SK-N-SH treated with all-trans-retinoic acid at 6 μM for 48 hours (cell line): ENCODE results near the gene ORC6.

ENCODE experiments used
- ATAC-seq: fragments of 200-7000 bp; cut with Tn5 transposase; 3 replicates; pipeline ENCODE4 v1.9.1; 2020; ENCODE audit warnings: mild to moderate bottlenecking, moderate library complexity
- ARNTL ChIP-seq: fragments of 450-650 bp; formaldehyde crosslinking; IDR thresholded peaks from 2 replicates; pipeline ENCODE4 v1.5.0; 2020; ENCODE audit warnings: low read depth, mild to moderate bottlenecking, moderate library complexity, borderline replicate concordance
- BACH2 ChIP-seq: fragments of 250-450 bp; sonication (Bioruptor Pico); IDR thresholded peaks from 2 replicates; pipeline ENCODE4 v1.9.0; 2021; ENCODE audit warnings: mild to moderate bottlenecking, borderline replicate concordance
- CREB5 ChIP-seq: fragments of 250-450 bp; sonication (Bioruptor Pico); IDR thresholded peaks from 2 replicates; pipeline ENCODE4 v1.5.1; 2020; ENCODE audit warnings: low read depth, mild to moderate bottlenecking, moderate library complexity
- CSDC2 ChIP-seq: fragments of 250-450 bp; sonication (Bioruptor Pico); IDR thresholded peaks from 2 replicates; pipeline ENCODE4 v1.5.0; 2020; ENCODE audit warnings: mild to moderate bottlenecking, moderate library complexity
- CSRNP3 ChIP-seq: fragments of 250-450 bp; sonication (Bioruptor Pico); IDR thresholded peaks from 2 replicates; pipeline ENCODE4 v1.5.1; 2021; ENCODE audit warnings: mild to moderate bottlenecking, moderate library complexity
- ESRRG ChIP-seq: fragments of 250-450 bp; sonication (Bioruptor Pico); IDR thresholded peaks from 2 replicates; pipeline ENCODE4 v1.6.1; 2021; ENCODE audit warnings: mild to moderate bottlenecking
- GLIS3 ChIP-seq: fragments of 250-450 bp; sonication (Bioruptor Pico); IDR thresholded peaks from 2 replicates; pipeline ENCODE4 v1.5.0; 2020; ENCODE audit warnings: mild to moderate bottlenecking, moderate library complexity
- ISL1 ChIP-seq: fragments of 250-450 bp; sonication (Bioruptor Pico); IDR thresholded peaks from 2 replicates; pipeline ENCODE4 v2.1.2; 2022; ENCODE audit warnings: mild to moderate bottlenecking, moderate library complexity
- OSR1 ChIP-seq: fragments of 250-450 bp; sonication (Bioruptor Pico); IDR thresholded peaks from 2 replicates; pipeline ENCODE4 v1.8.0; 2022; ENCODE audit warnings: moderate library complexity, mild to moderate bottlenecking, inconsistent platforms
- PATZ1 ChIP-seq: fragments of 250-450 bp; sonication (Bioruptor Pico); IDR thresholded peaks from 2 replicates; pipeline ENCODE4 v1.8.0; 2020; ENCODE audit warnings: mild to moderate bottlenecking, moderate library complexity, borderline replicate concordance
- POU6F1 ChIP-seq: fragments of 250-450 bp; sonication (Bioruptor Pico); IDR thresholded peaks from 2 replicates; pipeline ENCODE4 v1.8.0; 2021; ENCODE audit warnings: low read depth, mild to moderate bottlenecking, moderate library complexity, borderline replicate concordance
- PPARA ChIP-seq: fragments of 250-450 bp; sonication (Bioruptor Pico); IDR thresholded peaks from 2 replicates; pipeline ENCODE4 v1.5.0; 2020; ENCODE audit warnings: mild to moderate bottlenecking, borderline replicate concordance
- RARB ChIP-seq: fragments of 250-450 bp; sonication (Bioruptor Pico); IDR thresholded peaks from 2 replicates; pipeline ENCODE4 v1.8.0; 2021; ENCODE audit warnings: mild to moderate bottlenecking, moderate library complexity
- SNAI2 ChIP-seq: fragments of 250-450 bp; sonication (Bioruptor Pico); IDR thresholded peaks from 2 replicates; pipeline ENCODE4 v1.5.0; 2020; ENCODE audit warnings: mild to moderate bottlenecking, moderate library complexity
- TSHZ2 ChIP-seq: fragments of 250-450 bp; sonication (Bioruptor Pico); IDR thresholded peaks from 2 replicates; pipeline ENCODE4 v1.5.0; 2020; ENCODE audit warnings: mild to moderate bottlenecking, moderate library complexity
- ZC3H10 ChIP-seq: fragments of 250-450 bp; sonication (Bioruptor Pico); IDR thresholded peaks from 2 replicates; pipeline ENCODE4 v1.5.1; 2021; ENCODE audit warnings: mild to moderate bottlenecking, moderate library complexity
- ZFP3 ChIP-seq: fragments of 250-450 bp; sonication (Bioruptor Pico); IDR thresholded peaks from 2 replicates; pipeline ENCODE4 v1.5.0; 2020; ENCODE audit warnings: mild to moderate bottlenecking, moderate library complexity
- ZFP30 ChIP-seq: fragments of 450-650 bp; formaldehyde crosslinking; IDR thresholded peaks from 2 replicates; pipeline ENCODE4 v1.5.0; 2022; ENCODE audit warnings: mild to moderate bottlenecking, moderate library complexity
- ZNF565 ChIP-seq: fragments of 450-650 bp; formaldehyde crosslinking; conservative IDR thresholded peaks from 2 replicates; pipeline ENCODE4 v1.5.0; 2020; ENCODE audit warnings: low read depth, mild to moderate bottlenecking, moderate library complexity
- ZNF70 ChIP-seq: fragments of 450-650 bp; formaldehyde crosslinking; IDR thresholded peaks from 2 replicates; pipeline ENCODE4 v1.5.0; 2020; ENCODE audit warnings: mild to moderate bottlenecking, moderate library complexity
- ZNF8 ChIP-seq: fragments of 450-650 bp; formaldehyde crosslinking; IDR thresholded peaks from 2 replicates; pipeline ENCODE4 v1.5.0; 2020; ENCODE audit warnings: mild to moderate bottlenecking, moderate library complexity

The ORC6 gene

GRCh38 chr16:46701615-46702014, 12.2 kb downstream of the ORC6 start:
- TF ChIP-seq ARNTL (CRISPR knock-in tag) (no peak), SNAI2 (CRISPR knock-in tag) (no peak), GLIS3 (CRISPR knock-in tag) (no peak), PATZ1 (CRISPR knock-in tag) (no peak), ZNF8 (CRISPR knock-in tag) (no peak), BACH2 (CRISPR knock-in tag) (no peak), ESRRG (CRISPR knock-in tag) (no peak)
- TF ChIP-seq, all 23 proteins: peak for 0
- no peak for ATAC-seq

- no peak for ATAC-seq
- no peak for TF ChIP-seq TSHZ2 (CRISPR knock-in tag)
Observed at GRCh38 chr16:46702030-46702429, 12.6 kb downstream of the ORC6 start.

- TF ChIP-seq ZFP3 (CRISPR knock-in tag) (no peak), ZNF565 (no peak), ARNTL (CRISPR knock-in tag) (no peak), PPARA (CRISPR knock-in tag) (no peak), GLIS3 (CRISPR knock-in tag) (no peak), CSDC2 (CRISPR knock-in tag) (no peak), ZNF8 (CRISPR knock-in tag) (no peak), TSHZ2 (CRISPR knock-in tag) (no peak), RARB (CRISPR knock-in tag) (no peak), BACH2 (CRISPR knock-in tag) (no peak), ZFP30 (CRISPR knock-in tag) (no peak), ZNF70 (CRISPR knock-in tag) (no peak), CREB5 (CRISPR knock-in tag) (no peak), ZC3H10 (CRISPR knock-in tag) (no peak), PATZ1 (CRISPR knock-in tag) (no peak), OSR1 (no peak), POU6F1 (CRISPR knock-in tag) (no peak), ISL1 (CRISPR knock-in tag) (no peak), SNAI2 (CRISPR knock-in tag) (no peak), CSRNP3 (CRISPR knock-in tag) (no peak)
- ATAC-seq = no peak
Observed at GRCh38 chr16:46706642-46707041, 17.2 kb downstream of the ORC6 start.
